Peyer's patch (tissue), 4 donors: Measurements from ENCODE around the gene SMAP2.

ENCODE experiments used
- POLR2A ChIP-seq, 2 donors: fragments of 450-650 bp; IDR thresholded peaks; one replicate each; pipeline ENCODE4 v1.5.1; 2017; ENCODE audit warnings: antibody characterized with exemption in 2 of 2, mild to moderate bottlenecking in 2 of 2, moderate library complexity in 2 of 2
- TF ChIP-seq, protein P1 (sequence below), 6 experiments: fragments of 450-650 bp in 4 of 6; fragments of 200-600 bp in 2 of 6; sonication (generic) in 1 of 6; IDR thresholded peaks; one replicate each; pipeline ENCODE4 v1.5.1; 2017 to 2019; ENCODE audit warnings: antibody characterized with exemption in 6 of 6, mild to moderate bottlenecking in 3 of 6, moderate library complexity in 1 of 6

DNA sequence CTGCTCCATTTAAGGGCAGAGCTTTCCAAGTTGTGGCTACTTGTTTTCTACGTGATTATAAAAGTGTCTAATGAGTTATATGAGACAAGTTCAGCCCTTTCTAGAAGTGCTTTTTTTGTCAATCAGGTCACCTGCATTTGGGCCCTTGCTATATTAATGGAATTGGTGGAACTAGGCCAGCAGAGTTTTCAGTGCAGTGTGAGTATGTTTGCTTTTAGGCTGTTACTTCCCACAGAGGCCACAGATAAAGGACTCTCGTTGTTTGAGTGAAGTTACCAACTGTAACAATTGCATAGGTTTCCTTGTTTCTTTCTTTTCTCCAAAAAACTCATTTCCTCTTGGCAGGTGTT is 10.9 kb downstream of the SMAP2 start:
- TF ChIP-seq POLR2A (IDR thresholded peaks at IDR 0.05), result no peak
- TF ChIP-seq, protein P1, sequence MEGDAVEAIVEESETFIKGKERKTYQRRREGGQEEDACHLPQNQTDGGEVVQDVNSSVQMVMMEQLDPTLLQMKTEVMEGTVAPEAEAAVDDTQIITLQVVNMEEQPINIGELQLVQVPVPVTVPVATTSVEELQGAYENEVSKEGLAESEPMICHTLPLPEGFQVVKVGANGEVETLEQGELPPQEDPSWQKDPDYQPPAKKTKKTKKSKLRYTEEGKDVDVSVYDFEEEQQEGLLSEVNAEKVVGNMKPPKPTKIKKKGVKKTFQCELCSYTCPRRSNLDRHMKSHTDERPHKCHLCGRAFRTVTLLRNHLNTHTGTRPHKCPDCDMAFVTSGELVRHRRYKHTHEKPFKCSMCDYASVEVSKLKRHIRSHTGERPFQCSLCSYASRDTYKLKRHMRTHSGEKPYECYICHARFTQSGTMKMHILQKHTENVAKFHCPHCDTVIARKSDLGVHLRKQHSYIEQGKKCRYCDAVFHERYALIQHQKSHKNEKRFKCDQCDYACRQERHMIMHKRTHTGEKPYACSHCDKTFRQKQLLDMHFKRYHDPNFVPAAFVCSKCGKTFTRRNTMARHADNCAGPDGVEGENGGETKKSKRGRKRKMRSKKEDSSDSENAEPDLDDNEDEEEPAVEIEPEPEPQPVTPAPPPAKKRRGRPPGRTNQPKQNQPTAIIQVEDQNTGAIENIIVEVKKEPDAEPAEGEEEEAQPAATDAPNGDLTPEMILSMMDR (IDR thresholded peaks at IDR 0.05), result no peak
